Smooth muscle cell (in vitro differentiated cells): Measurements from ENCODE around the gene FUCA2. TPM values are rescaled to one million over a fixed set of nuclear protein-coding genes. Genes with fewer than 3 reads are reported as not detected.

ENCODE experiments used
- DNase-seq: peaks from one replicate; lab custom pipeline; 2025; ENCODE audit not compliant: unreplicated experiment; lab: John Stamatoyannopoulos, UW
- H2AFZ ChIP-seq: fragments of 200-600 bp; sonication (generic); 2 replicates; pipeline ENCODE4 v1.6.0; 2016; ENCODE audit warnings: antibody characterized with exemption, low read depth, mild to moderate bottlenecking
- H3F3A ChIP-seq: fragments of 200-600 bp; sonication (generic); 2 replicates; pipeline ENCODE4 v1.6.0; 2017; ENCODE audit warnings: antibody characterized with exemption, low read depth
- H3K27ac ChIP-seq: fragments of 200-600 bp; sonication (generic); 2 replicates; pipeline ENCODE4 v1.5.1; 2016; ENCODE audit warnings: low read depth, mild to moderate bottlenecking
- H3K27me3 ChIP-seq: fragments of 200-600 bp; sonication (generic); 2 replicates; pipeline ENCODE4 v1.6.1; 2016; ENCODE audit warnings: low read depth, mild to moderate bottlenecking
- H3K36me3 ChIP-seq: fragments of 200-600 bp; sonication (generic); 2 replicates; pipeline ENCODE4 v1.5.1; 2016; ENCODE audit warnings: low read depth
- H3K4me1 ChIP-seq: fragments of 200-600 bp; sonication (generic); 2 replicates; pipeline ENCODE4 v1.5.1; 2016; ENCODE audit warnings: low read depth
- H3K4me2 ChIP-seq: fragments of 200-600 bp; sonication (generic); 2 replicates; pipeline ENCODE4 v1.6.0; 2016; ENCODE audit warnings: mild to moderate bottlenecking
- H3K4me3 ChIP-seq: fragments of 200-600 bp; sonication (generic); 2 replicates; pipeline ENCODE4 v1.5.1; 2016; ENCODE audit warnings: mild to moderate bottlenecking
- H3K79me2 ChIP-seq: fragments of 200-600 bp; sonication (generic); 2 replicates; pipeline ENCODE4 v1.6.0; 2016; ENCODE audit warnings: low read depth, mild to moderate bottlenecking
- H3K9ac ChIP-seq: fragments of 200-600 bp; sonication (generic); 2 replicates; pipeline ENCODE4 v1.6.0; 2016; ENCODE audit warnings: low read depth
- H3K9me3 ChIP-seq: fragments of 200-600 bp; sonication (generic); replicated peaks from 2 replicates; pipeline ENCODE4 v1.5.1; 2016; ENCODE audit warnings: low read depth
- H4K20me1 ChIP-seq: fragments of 200-600 bp; sonication (generic); 2 replicates; pipeline ENCODE4 v1.6.0; 2016; ENCODE audit warnings: low read depth
- CTCF ChIP-seq: fragments of 200-600 bp; sonication (generic); IDR thresholded peaks from 2 replicates; pipeline ENCODE4 v1.5.1; 2017; ENCODE audit warnings: borderline replicate concordance, mild to moderate bottlenecking, antibody characterized with exemption; ENCODE audit not compliant: insufficient read depth, poor library complexity, severe bottlenecking
- WGBS: methylation state at CpG from one replicate; pipeline ENCODE4 v1.1.7; 2016; ENCODE audit warnings: low lambda C conversion rate; 5-methylcytosine and 5-hydroxymethylcytosine counted together
- polyA plus RNA-seq: library from polyadenylated mRNA; unstranded; fragments of >200 nt; fragmentation: Nextera tagmentation; extraction: Ambion mirVana; gene quantifications from 2 replicates; pipeline ENCODE4 v1.2.1, GENCODE V29; 2016
- total RNA-seq: library from RNA; depleted of rRNA; stranded (reverse); fragments of >200 nt; gene quantifications from 2 replicates; pipeline ENCODE4 v1.2.3, GENCODE V29; 2014

FUCA2 gene
- total and polyA plus RNA-seq, 2 experiments from 2014 or later = 42.7 to 82.5 TPM

DNA sequence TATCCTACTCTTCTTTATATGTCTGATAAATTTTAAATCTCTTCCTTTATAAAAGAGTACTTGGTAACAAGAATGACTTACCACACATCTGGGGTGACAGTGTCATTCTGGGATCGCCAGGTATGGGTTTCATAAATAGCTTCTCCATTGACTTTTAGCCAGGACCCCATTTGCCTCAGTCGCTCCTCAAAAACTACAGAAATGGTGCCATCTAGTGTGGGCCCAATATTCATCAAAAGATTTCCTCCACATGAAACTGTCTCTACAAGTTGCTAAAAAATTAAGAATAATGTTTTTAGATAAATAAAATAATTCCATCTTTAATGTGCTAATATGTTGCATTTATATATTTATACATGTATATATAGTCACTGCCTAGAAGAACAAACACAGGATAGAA lies 9.7 kb downstream of the FUCA2 start:
- WGBS = 96% methylated on average over 2 of the region's 2 CpGs

GRCh38 chr6:143498428-143498827 lies 13.1 kb downstream of the FUCA2 start:
- Histone ChIP-seq H3K9me3 (no peaks in the 10 kb centered on the region), H3K4me2 (no peak overlapping the region), H3F3A (no peaks in the 10 kb centered on the region), H3K36me3 (peaks cover 7% of the 10 kb centered on the region), H3K4me3 (no peak overlapping the region), H3K27ac (no peak overlapping the region), H3K27me3 (no peaks in the 10 kb centered on the region), H3K79me2 (no peaks in the 10 kb centered on the region), H2AFZ (no peak overlapping the region), H4K20me1 (no peaks in the 10 kb centered on the region), H3K9ac (no peak overlapping the region), H3K4me1 (no peaks in the 10 kb centered on the region)
- DNase-seq = no peak
- 60% methylated on average over 4 of the region's 4 CpGs for WGBS
- no peak for TF ChIP-seq CTCF

More for the DNA sequence above, 9.7 kb downstream of the FUCA2 start:
- Histone ChIP-seq H3K27ac (no peak overlapping the region), H3K4me1 (no peaks in the 10 kb centered on the region), H3K27me3 (no peaks in the 10 kb centered on the region), H3K9me3 (no peaks in the 10 kb centered on the region), H3F3A (no peaks in the 10 kb centered on the region), H3K36me3 (peaks cover 7% of the 10 kb centered on the region), H4K20me1 (no peaks in the 10 kb centered on the region), H3K79me2 (no peaks in the 10 kb centered on the region), H3K4me3 (no peak overlapping the region), H3K4me2 (no peak overlapping the region), H3K9ac (no peak overlapping the region), H2AFZ (no peak overlapping the region)
- no peak for TF ChIP-seq CTCF
- no peak for DNase-seq

DNA sequence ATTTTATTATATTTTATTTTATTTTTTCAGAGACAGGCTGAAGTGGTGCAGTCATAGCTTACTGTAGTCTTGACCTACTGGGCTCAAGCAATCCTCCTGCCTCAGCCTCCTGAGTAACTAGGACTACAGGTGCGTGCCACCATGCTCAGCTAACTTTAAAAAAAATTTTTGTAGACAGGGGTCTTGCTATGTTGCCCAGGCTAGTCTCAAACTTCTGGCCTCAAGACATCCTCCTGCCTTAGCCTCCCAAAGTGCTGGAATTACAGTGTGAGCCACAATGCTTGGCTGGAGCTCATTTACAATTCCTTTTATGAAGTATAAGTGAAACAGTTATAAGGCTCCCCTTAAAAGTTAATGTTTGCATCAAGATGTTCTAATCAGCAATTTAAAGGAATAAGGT lies 14.5 kb downstream of the FUCA2 start:
- H3K9ac ChIP-seq = no peak overlapping the region
- no peak for TF ChIP-seq CTCF
- H3K4me2 ChIP-seq = no peak overlapping the region
- WGBS = 96% methylated on average over 1 of the region's 1 CpG
- no peak for DNase-seq
- H4K20me1 ChIP-seq = no peaks in the 10 kb centered on the region
- H3K9me3 ChIP-seq = no peaks in the 10 kb centered on the region
- no peak overlapping the region for H2AFZ ChIP-seq
- no peak overlapping the region for H3K4me3 ChIP-seq
- no peaks in the 10 kb centered on the region for H3K4me1 ChIP-seq
- no peaks in the 10 kb centered on the region for H3K27me3 ChIP-seq
- H3K79me2 ChIP-seq = no peaks in the 10 kb centered on the region
- H3K36me3 ChIP-seq = peaks cover 7% of the 10 kb centered on the region
- H3K27ac ChIP-seq = no peak overlapping the region
- H3F3A ChIP-seq = no peaks in the 10 kb centered on the region

DNA sequence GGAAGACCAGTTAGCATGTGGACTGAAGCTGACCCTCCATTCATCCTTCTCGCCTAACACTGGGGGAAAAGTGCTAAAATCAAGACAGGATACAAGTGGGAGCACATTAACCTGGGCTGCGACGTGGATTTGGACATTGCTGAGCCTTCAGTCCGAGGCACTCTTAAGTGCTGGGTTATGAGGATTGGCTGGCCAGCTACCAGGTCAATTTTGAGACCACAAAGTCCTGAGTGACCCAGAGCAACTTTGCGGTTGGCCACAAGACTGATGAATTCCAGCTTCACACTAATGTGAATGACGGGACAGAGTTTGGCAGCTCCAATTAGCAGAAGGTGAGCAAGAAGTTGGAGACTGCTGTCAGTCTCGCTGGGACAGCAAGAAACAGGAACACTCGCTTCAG lies 20.7 kb downstream of the FUCA2 start:
- DNase-seq = no peak
- Histone ChIP-seq H3K27me3 (no peaks in the 10 kb centered on the region), H3K79me2 (no peaks in the 10 kb centered on the region), H3K4me2 (no peak overlapping the region), H3K27ac (no peak overlapping the region), H2AFZ (no peak overlapping the region), H3K9me3 (no peaks in the 10 kb centered on the region), H3K36me3 (no peaks in the 10 kb centered on the region), H3F3A (no peaks in the 10 kb centered on the region), H3K4me1 (no peaks in the 10 kb centered on the region), H3K9ac (no peak overlapping the region), H3K4me3 (no peak overlapping the region), H4K20me1 (no peaks in the 10 kb centered on the region)
- TF ChIP-seq CTCF = no peak
- 95% methylated on average over 8 of the region's 8 CpGs for WGBS
